ENCODE results near the gene LTB. TPM values are rescaled to one million over a fixed set of nuclear protein-coding genes. Genes with fewer than 3 reads are reported as not detected.

Gene LTB
- total and polyA plus RNA-seq, 2 of the 13 experiments (the other 11 are each of a cell fraction or from before 2014, with no cell fraction given) = 0.09 to 0.22 TPM

DNA sequence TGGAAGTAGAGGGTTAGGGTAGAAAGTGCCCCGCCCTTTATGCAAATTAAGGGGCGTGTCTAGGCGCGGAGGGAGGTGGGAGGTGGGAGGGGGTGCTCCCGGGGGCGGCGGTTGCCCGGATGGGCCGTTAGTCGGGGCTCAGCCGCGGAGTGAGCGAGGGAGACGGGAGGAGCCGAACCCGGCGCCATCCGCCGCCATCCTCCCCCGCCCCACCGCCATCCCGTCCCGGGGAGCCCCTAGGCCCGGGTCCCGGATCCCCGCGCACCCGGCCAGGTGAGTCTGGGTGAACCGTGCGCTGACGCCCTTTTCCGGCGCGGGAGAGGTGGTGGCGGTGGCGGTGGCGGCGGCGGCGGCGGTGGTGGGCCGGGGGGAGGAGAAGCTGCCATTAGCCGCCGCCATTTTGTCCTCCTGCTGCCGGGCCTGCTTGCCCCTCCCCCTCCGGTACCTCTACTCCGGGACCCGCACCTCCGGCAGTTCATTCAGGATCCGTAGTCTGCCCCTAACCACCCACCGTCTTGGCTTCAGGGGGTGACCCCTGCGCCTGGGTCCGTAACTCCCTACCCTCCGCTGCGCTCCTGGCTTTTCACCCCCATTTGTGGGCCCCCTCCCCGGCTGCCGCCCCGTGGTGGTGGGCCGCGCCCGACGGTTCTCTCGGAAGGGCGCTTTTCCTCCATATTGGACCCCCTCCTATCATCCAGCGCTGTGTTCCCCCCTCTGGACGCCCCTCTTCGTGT, 38.5 kb upstream of the LTB start, which contains the start of gene PRRC2A (continued):
- no peak for TF ChIP-seq ZNF382 (CRISPR knock-in tag; IDR thresholded peaks at IDR 0.05; ENCODE audit: borderline replicate concordance)
- no peak for TF ChIP-seq NR3C1 (CRISPR knock-in tag; IDR thresholded peaks at IDR 0.05)
- TF ChIP-seq ZNF543 (CRISPR knock-in tag; IDR thresholded peaks at IDR 0.05) = peak; percentile 46; the same call in 1 of the 2 replicates
- TF ChIP-seq ZSCAN31 (CRISPR knock-in tag; IDR thresholded peaks at IDR 0.05; ENCODE audit: low read depth) = peak; percentile 26; the same call in 1 of the 2 replicates
- 0 out of 2 replicates have a peak, but pooled peaks have one; percentile 20 for TF ChIP-seq KLF15 (CRISPR knock-in tag; IDR thresholded peaks at IDR 0.05; ENCODE audit: borderline replicate concordance)
- TF ChIP-seq IKZF1 (IDR thresholded peaks at IDR 0.05) = no peak
- TF ChIP-seq, protein P1, sequence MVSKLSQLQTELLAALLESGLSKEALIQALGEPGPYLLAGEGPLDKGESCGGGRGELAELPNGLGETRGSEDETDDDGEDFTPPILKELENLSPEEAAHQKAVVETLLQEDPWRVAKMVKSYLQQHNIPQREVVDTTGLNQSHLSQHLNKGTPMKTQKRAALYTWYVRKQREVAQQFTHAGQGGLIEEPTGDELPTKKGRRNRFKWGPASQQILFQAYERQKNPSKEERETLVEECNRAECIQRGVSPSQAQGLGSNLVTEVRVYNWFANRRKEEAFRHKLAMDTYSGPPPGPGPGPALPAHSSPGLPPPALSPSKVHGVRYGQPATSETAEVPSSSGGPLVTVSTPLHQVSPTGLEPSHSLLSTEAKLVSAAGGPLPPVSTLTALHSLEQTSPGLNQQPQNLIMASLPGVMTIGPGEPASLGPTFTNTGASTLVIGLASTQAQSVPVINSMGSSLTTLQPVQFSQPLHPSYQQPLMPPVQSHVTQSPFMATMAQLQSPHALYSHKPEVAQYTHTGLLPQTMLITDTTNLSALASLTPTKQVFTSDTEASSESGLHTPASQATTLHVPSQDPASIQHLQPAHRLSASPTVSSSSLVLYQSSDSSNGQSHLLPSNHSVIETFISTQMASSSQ (IDR thresholded peaks at IDR 0.05; ENCODE audit: low read depth) = no peak; the same call in 1 of the 2 replicates
- TF ChIP-seq, protein P1 (CRISPR knock-in tag; IDR thresholded peaks at IDR 0.05; ENCODE audit: borderline replicate concordance) = no peak; the same call in 1 of the 2 replicates
- TF ChIP-seq ZNF3 (CRISPR knock-in tag; IDR thresholded peaks at IDR 0.05) = no peak
- TF ChIP-seq KMT2B (CRISPR knock-in tag; IDR thresholded peaks at IDR 0.05) = no peak; the same call in none of the 2 replicates
- peak; percentile 54; the same call in 1 of the 2 replicates for TF ChIP-seq SAFB2 (CRISPR knock-in tag; IDR thresholded peaks at IDR 0.05; ENCODE audit: borderline replicate concordance, low read depth)
- TF ChIP-seq SUZ12 (IDR thresholded peaks at IDR 0.05; ENCODE audit: low read depth, low read length) = no peak
- TF ChIP-seq ZNF451 (CRISPR knock-in tag; IDR thresholded peaks at IDR 0.05) = no peak
- peak; percentile 32; the same call in 1 of the 2 replicates for TF ChIP-seq ZNF263 (CRISPR knock-in tag; IDR thresholded peaks at IDR 0.05)
- peak; percentile 80 for TF ChIP-seq ZNF274 (CRISPR knock-in tag; IDR thresholded peaks at IDR 0.05)
- no peak for TF ChIP-seq KDM6A (CRISPR knock-in tag; IDR thresholded peaks at IDR 0.05; ENCODE audit: low read depth)
- peak; percentile 28; the same call in 1 of the 2 replicates for TF ChIP-seq ZNF792 (CRISPR knock-in tag; IDR thresholded peaks at IDR 0.05)
- no peak for TF ChIP-seq ZNF616 (CRISPR knock-in tag; IDR thresholded peaks at IDR 0.05; ENCODE audit: low read depth)
- TF ChIP-seq, protein P2, sequence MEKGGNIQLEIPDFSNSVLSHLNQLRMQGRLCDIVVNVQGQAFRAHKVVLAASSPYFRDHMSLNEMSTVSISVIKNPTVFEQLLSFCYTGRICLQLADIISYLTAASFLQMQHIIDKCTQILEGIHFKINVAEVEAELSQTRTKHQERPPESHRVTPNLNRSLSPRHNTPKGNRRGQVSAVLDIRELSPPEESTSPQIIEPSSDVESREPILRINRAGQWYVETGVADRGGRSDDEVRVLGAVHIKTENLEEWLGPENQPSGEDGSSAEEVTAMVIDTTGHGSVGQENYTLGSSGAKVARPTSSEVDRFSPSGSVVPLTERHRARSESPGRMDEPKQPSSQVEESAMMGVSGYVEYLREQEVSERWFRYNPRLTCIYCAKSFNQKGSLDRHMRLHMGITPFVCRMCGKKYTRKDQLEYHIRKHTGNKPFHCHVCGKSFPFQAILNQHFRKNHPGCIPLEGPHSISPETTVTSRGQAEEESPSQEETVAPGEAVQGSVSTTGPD (CRISPR knock-in tag; IDR thresholded peaks at IDR 0.05) = 0 out of 2 replicates have a peak, but pooled peaks have one; percentile 69
- no peak; the same call in 1 of the 2 replicates for TF ChIP-seq ZNF75D (CRISPR knock-in tag; IDR thresholded peaks at IDR 0.05; ENCODE audit: borderline replicate concordance)
- TF ChIP-seq, protein P3, sequence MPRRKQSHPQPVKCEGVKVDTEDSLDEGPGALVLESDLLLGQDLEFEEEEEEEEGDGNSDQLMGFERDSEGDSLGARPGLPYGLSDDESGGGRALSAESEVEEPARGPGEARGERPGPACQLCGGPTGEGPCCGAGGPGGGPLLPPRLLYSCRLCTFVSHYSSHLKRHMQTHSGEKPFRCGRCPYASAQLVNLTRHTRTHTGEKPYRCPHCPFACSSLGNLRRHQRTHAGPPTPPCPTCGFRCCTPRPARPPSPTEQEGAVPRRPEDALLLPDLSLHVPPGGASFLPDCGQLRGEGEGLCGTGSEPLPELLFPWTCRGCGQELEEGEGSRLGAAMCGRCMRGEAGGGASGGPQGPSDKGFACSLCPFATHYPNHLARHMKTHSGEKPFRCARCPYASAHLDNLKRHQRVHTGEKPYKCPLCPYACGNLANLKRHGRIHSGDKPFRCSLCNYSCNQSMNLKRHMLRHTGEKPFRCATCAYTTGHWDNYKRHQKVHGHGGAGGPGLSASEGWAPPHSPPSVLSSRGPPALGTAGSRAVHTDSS (CRISPR knock-in tag; conservative IDR thresholded peaks at IDR 0.05) = no peak
- no peak for TF ChIP-seq ZNF251 (CRISPR knock-in tag; IDR thresholded peaks at IDR 0.05)
- peak; percentile 19; the same call in 1 of the 2 replicates for TF ChIP-seq IRX3 (CRISPR knock-in tag; IDR thresholded peaks at IDR 0.05; ENCODE audit: borderline replicate concordance, low read depth)
